ENCODE measurements around the gene SAMD4B.

SAMD4B gene

GRCh38 chr19:39384839-39385568, 42.8 kb downstream of the SAMD4B start:
- TF ChIP-seq CTCF (IDR thresholded peaks at IDR 0.05; ENCODE audit: low read length, missing control alignments) = no peak
- H3K4me3 ChIP-seq (replicated peaks; ENCODE audit: low read depth, low read length) = no peak overlapping the region
- DNase-seq (ENCODE audit: low read depth) = no peak

GRCh38 chr19:39385629-39386411, 43.6 kb downstream of the SAMD4B start:
- no peak overlapping the region for H3K4me3 ChIP-seq (replicated peaks; ENCODE audit: low read depth, low read length)
- no peak for TF ChIP-seq CTCF (IDR thresholded peaks at IDR 0.05; ENCODE audit: low read length, missing control alignments)
- no peak for DNase-seq (ENCODE audit: low read depth)

GRCh38 chr19:39386557-39386956, 44.3 kb downstream of the SAMD4B start:
- H3K4me3 ChIP-seq (replicated peaks; ENCODE audit: low read depth, low read length) = no peak overlapping the region
- no peak for TF ChIP-seq CTCF (IDR thresholded peaks at IDR 0.05; ENCODE audit: low read length, missing control alignments)
- DNase-seq (ENCODE audit: low read depth) = no peak

- no peak overlapping the region for H3K4me3 ChIP-seq (replicated peaks; ENCODE audit: low read depth, low read length)
- no peak for TF ChIP-seq CTCF (IDR thresholded peaks at IDR 0.05; ENCODE audit: low read length, missing control alignments)
- no peak for DNase-seq (ENCODE audit: low read depth)
Observed at GRCh38 chr19:39388657-39389056, 46.4 kb downstream of the SAMD4B start.

- TF ChIP-seq CTCF (IDR thresholded peaks at IDR 0.05; ENCODE audit: low read length, missing control alignments) = no peak
- peak overlapping the region; percentile 99 for H3K4me3 ChIP-seq (replicated peaks; ENCODE audit: low read depth, low read length)
- DNase-seq (ENCODE audit: low read depth) = no peak
Observed at GRCh38 chr19:39389631-39390414, 47.6 kb downstream of the SAMD4B start.

GRCh38 chr19:39390451-39390750, 48.2 kb downstream of the SAMD4B start:
- DNase-seq (ENCODE audit: low read depth) = no peak
- peak overlapping the region; percentile 99 for H3K4me3 ChIP-seq (replicated peaks; ENCODE audit: low read depth, low read length)
- TF ChIP-seq CTCF (IDR thresholded peaks at IDR 0.05; ENCODE audit: low read length, missing control alignments) = no peak
